B cell (primary cell): ENCODE results near the gene KRCC1.

ENCODE experiments used
- CTCF ChIP-seq: fragments of 200-600 bp; IDR thresholded peaks from one replicate; pipeline ENCODE4 v1.8.0; 2022; ENCODE audit warnings: antibody characterized with exemption, mild to moderate bottlenecking
- EZH2 ChIP-seq: IDR thresholded peaks from 2 replicates; pipeline ENCODE4 v1.6.1; 2012; ENCODE audit warnings: borderline replicate concordance, low read depth, mild to moderate bottlenecking, moderate library complexity, low read length; ENCODE audit not compliant: insufficient read depth, poor library complexity, severe bottlenecking

GRCh38 chr2:88092773-88093172, 37.2 kb upstream of the KRCC1 start:
- TF ChIP-seq CTCF (no peak), EZH2 (no peak)
